T follicular helper cell (primary cell): Measurements from ENCODE around the gene IBA57.
"Not testable (repeated sequence)": the region's sequence is repeated elsewhere in the genome, so short reads cannot be mapped to it uniquely, and the experiment has no call there.

Source experiments
- DNase-seq: peaks from one replicate; pipeline ENCODE4 v3.0.0-alpha.2; 2020; ENCODE audit warnings: low read depth

The IBA57 gene

GRCh38 chr1:228172591-228173527 lies 7.3 kb downstream of the IBA57 start:
- DNase-seq, result no peak

DNA sequence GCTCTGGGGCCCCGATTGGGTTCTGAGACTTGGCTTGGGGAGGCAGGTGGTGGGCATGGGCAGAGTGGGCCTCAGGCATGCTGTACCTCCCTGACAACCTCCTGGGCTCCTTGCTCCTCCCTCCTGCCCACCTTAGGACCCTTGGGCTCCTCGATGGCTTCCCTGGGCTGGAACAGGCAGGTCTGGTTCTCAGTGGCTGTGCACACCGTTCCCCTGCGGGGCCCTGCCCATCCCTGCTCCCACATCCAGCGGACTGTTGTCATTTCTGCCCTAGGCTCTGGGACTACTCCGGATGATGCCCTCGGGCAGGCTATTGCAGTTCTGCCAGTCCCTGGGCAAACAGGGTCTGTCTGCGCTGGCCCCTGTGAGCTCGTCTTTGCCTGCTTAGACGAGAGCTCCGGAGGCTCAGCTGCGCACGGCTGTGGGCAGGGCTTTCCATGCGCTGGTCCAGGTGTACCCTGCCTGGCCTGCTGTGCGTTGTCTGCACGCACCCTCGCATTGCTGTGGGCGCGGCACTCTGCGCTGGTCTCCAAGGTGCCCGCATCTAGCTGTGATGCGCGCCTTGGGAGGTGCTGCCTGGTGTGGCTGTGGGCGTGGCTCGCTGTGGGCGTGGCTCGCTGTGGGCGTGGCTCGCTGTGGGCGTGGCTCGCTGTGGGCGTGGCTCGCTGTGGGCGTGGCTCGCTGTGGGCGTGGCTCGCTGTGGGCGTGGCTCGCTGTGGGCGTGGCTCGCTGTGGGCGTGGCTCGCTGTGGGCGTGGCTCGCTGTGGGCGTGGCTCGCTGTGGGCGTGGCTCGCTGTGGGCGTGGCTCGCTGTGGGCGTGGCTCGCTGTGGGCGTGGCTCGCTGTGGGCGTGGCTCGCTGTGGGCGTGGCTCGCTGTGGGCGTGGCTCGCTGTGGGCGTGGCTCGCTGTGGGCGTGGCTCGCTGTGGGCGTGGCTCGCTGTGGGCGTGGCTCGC lies 8.2 kb downstream of the IBA57 start:
- peak; percentile 25 for DNase-seq

DNA sequence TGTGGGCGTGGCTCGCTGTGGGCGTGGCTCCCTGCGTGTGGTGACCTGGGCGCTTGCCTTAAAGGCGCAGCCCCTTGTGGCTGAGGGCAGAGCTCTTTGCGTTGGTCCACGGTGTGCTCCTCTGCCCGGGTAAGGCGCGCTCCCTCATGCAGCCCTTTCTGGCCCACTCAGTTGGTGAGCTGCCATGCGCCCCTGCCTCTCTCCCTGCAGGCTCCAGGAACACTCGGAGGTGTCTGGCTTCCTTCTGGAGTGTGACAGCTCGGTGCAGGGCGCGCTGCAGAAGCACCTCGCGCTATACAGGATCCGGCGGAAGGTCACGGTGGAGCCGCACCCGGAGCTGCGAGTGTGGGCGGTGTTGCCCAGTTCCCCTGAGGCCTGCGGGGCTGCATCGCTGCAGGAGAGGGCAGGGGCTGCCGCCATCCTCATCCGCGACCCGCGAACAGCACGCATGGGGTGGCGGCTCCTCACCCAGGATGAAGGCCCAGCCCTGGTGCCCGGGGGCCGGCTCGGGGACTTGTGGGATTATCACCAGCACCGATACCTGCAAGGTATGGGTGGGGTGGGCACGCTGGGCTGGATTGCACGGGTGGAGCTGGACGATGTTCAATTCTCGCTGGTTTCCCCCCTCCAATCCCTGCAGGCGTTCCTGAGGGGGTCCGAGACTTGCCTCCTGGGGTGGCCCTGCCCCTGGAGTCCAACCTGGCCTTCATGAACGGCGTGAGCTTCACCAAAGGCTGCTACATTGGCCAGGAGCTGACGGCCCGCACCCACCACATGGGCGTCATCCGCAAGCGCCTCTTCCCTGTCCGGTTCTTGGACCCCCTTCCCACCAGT lies 9.1 kb downstream of the IBA57 start:
- DNase-seq, result peak; percentile 32

DNA sequence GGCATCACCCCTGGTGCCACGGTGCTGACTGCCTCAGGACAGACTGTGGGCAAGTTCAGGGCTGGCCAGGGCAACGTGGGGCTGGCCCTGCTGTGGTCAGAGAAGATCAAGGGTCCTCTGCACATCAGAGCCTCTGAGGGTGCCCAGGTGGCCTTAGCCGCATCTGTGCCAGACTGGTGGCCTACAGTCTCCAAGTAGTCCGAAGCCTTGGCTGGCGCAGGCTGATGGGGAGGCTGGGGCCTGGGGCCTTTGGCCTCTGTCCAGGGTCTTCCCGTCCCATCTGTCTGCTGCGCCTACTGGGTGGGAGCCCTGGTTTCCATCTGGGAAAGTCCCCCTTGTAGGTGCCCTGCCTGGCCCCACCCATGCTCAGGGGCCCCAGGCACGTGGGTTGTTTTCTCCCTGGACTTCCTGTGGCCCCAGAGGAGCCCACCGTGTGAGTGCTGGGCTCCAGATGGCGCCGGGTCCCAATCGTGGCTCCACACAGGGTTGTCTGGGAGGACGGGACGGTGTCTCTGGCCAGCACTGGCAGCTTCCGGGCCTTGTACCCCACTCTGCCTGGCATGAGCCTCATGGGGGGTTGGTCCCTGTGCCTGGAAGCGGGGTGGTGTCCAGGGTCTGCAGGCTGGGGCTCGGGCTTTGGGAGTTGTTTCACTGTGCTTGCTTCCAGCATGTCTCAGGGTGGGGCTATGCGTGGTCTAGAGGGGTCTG lies 9.9 kb downstream of the IBA57 start:
- DNase-seq, result no peak

- DNase-seq, result no peak
Measured at GRCh38 chr1:228176024-228176395, 10.4 kb downstream of the IBA57 start.

DNA sequence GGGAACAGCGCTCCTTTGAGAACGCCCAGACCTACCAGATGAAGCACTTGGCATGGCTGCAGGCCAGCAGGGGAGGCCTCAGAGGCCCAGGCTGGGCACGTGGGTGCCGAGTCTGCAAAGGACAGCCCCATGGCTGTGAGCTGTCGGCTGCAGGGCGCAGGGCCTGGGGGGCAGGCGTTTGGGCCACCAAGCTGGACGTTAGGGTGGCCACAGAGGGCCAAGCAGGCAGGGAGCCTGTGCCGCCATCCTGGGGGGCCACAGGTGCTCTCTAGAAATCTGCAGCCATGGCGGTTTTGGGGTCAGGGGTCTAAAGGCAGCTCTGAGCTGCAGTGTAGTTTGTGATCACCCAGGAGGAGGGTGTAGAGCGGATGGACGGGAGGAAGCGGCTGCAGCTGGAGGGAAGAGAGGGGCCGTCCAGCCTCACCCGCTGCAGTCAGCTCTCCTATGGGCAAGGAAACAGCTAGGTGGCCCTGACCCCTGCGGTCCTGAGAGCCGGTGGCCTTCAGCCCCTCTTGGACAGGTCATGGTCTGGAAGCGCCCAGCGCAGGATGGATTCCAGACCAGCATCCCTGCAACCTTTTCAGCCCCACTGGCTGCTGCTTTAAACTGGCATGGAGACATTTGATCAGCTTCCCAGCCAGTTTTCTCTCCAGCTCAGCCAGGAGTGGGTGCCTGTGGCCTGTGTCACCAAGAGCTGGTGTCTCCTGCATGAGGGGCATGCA lies 11.0 kb downstream of the IBA57 start:
- DNase-seq, result no peak

- DNase-seq, result no peak
Measured at GRCh38 chr1:228177183-228177475, 11.5 kb downstream of the IBA57 start.

DNA sequence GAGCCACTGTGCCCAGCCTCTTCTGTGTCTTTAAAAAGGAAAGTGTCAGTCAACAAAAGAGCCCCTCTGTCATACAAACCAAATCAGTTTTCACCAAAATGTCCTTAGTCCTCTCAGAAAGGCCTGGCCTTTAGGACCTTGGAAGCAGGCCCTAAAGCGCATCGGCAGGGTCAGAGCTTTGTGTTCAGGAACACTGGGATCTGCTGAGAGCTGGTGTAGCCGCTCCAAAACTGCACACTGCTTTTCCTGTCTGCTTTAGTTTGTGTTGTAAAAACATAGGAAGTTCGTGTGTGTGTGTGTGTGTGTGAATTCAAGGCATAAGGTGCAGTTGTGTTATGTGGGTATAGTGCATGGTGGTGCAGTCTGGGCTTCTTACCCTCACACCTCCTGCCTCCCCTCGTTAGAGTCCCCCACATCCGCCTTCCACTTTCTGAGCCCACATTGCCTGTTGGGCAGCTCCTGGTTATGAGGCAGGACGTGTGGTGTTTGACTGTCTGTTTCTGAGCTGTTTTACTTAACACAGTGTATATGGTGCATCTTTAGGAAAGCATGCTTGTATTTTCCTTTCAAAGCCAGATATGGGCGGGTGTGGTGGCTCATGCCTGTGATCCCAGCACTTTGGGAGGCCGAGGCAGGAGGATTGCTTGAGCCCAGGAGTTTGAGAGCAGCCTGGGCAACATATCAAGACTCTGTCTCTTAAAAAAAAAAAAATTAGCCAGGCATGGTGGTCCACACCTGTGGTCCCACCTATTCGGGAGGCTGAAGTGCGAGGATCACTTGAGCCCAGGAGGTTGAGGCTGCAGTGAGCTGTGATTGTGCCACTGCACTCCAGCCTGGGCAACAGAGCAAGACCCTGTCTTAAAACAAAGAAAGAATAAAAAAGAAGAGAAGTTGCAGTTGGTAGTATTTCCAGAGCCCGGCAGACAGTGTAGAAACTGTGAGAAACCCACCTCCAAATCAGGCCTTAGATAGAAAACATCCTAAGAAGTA lies 12.4 kb downstream of the IBA57 start:
- DNase-seq, result no peak

- no peak for DNase-seq
Measured at GRCh38 chr1:228178737-228179684, 13.4 kb downstream of the IBA57 start.

DNA sequence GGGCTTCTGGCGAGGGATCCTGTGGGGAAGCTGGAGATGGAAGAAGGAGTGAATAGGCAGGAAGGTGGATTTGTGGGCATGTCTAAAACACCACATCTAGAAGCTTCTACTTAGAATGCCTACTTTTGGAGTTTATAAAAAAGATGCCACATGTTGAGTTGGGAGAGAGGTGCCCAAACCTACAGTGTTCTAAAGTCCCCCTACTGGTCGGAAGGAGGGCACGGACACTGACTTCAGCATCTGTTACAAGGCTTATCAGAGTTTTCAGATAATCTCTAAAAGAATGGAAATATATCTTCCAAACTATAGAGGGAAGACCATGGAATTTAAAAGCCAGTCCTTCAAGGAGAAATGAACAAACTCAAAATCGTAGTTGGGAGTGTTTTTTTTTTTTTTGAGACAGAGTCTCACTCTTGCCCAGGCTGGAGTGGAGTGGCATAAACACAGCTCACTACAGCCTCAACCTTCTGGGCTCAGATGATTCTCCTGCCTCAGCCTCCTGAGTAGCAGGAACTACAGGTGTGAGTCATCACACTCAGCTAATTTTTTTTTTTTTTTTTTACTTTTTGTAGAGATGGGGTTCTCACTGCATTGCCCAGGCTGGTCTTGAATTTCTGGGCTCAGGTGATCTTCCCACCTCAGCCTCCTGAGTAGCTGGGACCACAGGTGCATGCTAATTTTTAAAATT lies 14.8 kb downstream of the IBA57 start:
- DNase-seq, result no peak

DNA sequence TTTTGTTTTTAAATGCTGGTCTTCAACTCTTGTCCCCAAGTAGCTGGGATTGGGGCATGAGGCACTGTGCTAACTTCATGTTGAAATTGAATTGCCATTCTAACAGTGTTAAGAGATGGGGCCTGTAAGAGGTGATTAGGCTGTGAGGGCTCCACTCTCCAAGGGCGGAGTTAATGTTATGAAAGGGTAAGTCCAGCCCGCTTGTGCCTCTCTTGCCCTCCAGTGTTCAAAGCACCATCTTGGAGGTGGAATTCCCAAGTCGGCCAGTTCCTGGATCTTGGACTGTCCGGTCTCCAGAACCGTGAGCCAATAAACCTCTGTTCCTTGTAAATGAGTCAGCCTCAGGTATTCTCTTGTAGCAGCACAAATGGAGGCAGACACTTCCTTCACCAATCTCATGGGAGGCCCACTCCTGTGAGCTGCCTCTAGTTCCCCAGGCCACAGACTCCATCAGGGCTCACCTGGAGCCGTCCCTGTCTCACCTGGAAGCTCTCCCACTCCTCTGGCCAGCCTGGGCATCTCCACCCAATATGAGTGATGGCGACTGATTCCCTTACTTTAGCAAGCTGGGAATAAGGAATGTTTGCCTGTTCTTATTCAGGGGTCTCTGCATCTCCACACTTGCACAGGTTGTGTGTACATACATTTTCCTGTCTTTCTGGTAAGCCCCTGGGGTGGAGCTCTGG lies 15.5 kb downstream of the IBA57 start:
- no peak for DNase-seq

DNA sequence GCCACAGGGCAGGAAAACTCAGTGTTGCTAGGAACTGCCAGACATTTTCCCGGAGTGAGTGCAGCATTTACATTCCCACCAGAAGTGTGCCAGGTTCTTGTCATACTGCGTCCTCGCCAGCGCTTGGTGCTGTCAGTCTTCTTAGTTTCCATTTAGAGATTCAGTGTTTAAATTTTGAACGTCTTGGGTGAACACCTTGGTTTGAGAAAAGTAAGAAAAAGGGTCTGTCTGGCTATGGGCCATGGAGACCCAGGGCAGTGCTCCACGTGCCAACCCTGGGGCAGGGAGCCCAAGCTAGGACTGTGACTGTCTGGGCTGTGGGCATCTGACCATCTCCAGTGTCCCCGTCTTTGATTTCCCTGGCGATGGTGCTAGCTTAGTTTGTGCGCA lies 16.0 kb downstream of the IBA57 start:
- no peak for DNase-seq

DNA sequence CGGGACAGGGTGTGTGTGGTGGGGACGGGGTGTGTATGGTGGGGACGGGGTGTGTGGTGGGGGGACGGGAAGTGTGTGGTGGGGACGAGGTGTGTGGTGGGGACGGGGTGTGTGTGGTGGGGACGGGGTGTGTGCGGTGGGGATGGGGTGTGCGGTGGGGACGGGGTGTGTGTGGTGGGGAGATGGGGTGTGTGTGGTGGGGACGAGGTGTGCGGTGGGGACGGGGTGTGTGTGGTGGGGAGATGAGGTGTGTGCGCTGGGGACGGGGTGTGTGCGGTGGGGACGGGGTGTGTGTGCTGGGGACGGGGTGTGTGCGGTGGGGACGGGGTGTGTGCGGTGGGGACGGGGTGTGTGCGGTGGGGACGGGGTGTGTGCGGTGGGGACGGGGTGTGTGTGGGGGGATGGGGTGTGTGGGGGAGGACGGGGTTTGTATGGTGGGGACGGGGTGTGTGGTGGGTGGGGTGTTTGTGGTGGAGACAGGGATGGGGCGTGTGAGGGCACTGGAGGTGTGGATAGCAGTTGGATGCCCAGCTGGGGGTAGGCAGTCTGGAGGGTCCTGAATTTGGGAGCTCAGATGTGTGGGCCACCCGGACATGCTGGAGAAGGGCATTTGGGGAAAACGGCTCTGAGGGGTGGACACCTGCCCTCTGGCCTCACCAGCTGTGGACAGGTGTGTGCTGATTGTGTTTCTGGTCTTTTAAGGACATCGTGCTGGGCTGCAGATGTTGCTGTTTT lies 16.9 kb downstream of the IBA57 start:
- no peak for DNase-seq

GRCh38 chr1:228184152-228184551 lies 18.5 kb downstream of the IBA57 start:
- DNase-seq, result no peak

- DNase-seq, result peak; percentile 48
Measured at GRCh38 chr1:228185641-228185965, 20.0 kb downstream of the IBA57 start.

DNA sequence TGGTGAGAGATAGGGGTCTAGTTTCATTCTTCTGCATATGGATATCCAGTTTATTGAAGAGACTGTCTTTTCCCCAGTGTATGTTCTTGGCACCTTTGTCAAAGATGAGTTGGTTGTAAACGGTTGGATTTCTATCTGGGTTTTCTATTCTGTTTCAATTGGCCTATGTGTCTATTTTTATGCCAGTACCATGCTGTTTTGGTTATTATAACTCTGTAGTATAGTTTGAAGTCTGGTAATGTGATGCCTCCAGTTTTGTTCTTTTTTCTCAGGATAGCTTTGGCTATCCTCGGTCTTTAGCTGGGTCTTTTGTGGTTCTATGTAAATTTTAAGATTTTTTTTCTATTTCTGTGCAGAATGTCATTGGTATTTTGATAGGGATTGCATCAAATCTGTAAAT lies 22.6 kb downstream of the IBA57 start:
- not testable (repeated sequence) for DNase-seq

DNA sequence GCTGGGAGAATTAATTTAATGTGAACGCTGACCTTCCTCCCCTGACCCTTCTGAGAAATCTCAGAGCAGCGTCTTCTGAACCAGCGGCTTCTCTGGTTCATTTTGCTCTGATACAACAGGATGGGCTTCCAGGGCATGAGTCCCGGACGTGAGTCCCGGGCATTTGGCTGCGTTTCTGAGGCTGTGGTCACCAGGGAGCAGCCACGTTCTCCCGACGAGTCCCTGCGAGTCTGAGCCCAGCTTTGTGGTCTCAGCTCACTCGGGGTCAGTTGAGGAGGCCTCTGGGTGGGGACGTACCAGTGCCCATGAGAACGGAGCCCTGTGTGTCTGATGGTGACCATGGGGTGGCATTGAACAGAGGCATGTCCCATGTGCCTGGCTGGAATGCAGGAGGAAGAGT lies 24.6 kb downstream of the IBA57 start:
- no peak for DNase-seq
